ENCODE results near the gene OR10A4. TPM values are rescaled to one million over a fixed set of nuclear protein-coding genes. Genes with fewer than 3 reads are reported as not detected.
"Not testable (repeated sequence)": the region's sequence is repeated elsewhere in the genome, so short reads cannot be mapped to it uniquely, and the experiment has no call there.

Gene OR10A4
- total and polyA plus RNA-seq, 3 experiments from 2014 or later = not detected

DNA sequence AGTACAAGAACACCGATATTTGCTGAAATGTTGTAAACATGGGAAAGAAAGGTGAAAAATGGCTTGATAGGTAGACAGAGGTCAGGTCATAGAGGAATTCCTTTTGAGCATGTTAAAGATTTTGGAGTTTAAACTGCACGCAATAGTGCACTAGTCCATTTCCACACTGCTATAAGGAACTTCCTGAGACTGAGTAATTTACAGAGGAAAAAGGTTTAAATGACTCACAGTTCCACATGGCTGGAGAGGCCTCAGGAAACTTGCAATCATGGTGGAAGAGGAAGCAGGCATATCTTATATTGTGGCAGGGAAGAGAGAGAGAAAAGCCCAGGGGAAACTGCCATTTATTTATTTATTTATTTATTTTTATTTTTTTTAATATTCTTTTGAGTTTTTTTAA lies 25.9 kb upstream of the OR10A4 start:
- ChIA-PET CTCF (no interaction called here), POLR2A (no interaction called here)
- H3K36me3 Mint-ChIP-seq = peaks cover 0 to 1% (median 0%) of the 10 kb centered on the region in 3 donors
- no peaks in the 10 kb centered on the region for H3K4me1 ChIP-seq (ENCODE audit: insufficient read depth, low read length)
- no peaks in the 10 kb centered on the region for H3K27me3 ChIP-seq (ENCODE audit: insufficient read depth, low read length, poor library complexity, severe bottlenecking)
- H3K9me3 Mint-ChIP-seq = peaks cover 6 to 18% (median 8%) of the 10 kb centered on the region in 5 donors
- H3K27me3 Mint-ChIP-seq = peaks cover 10 to 30% of the 10 kb centered on the region in 2 donors
- H3K9me3 ChIP-seq (ENCODE audit: low read length) = no peaks in the 10 kb centered on the region
- no peak overlapping the region for H3K27ac Mint-ChIP-seq
- no peak overlapping the region for H3K4me3 Mint-ChIP-seq
- no peak overlapping the region for H3K27ac ChIP-seq (ENCODE audit: low read depth, low read length)
- DNase-seq = no peak
- H3K36me3 ChIP-seq (ENCODE audit: insufficient read depth, low read length) = no peaks in the 10 kb centered on the region
- H3K4me1 Mint-ChIP-seq = no peaks in the 10 kb centered on the region
- no peak overlapping the region for H3K4me3 ChIP-seq (ENCODE audit: low read length)

- peaks cover 7 to 11% of the 10 kb centered on the region in 2 donors for H3K27me3 Mint-ChIP-seq
- H3K36me3 ChIP-seq (ENCODE audit: insufficient read depth, low read length); H3K4me1 ChIP-seq (ENCODE audit: insufficient read depth, low read length); H3K4me3 Mint-ChIP-seq; H3K27ac ChIP-seq (ENCODE audit: low read depth, low read length); CTCF ChIA-PET; H3K27me3 ChIP-seq (ENCODE audit: insufficient read depth, low read length, poor library complexity, severe bottlenecking); H3K27ac Mint-ChIP-seq; H3K9me3 ChIP-seq (ENCODE audit: low read length); H3K36me3 Mint-ChIP-seq; H3K4me3 ChIP-seq (ENCODE audit: low read length); POLR2A ChIA-PET; H3K4me1 Mint-ChIP-seq; DNase-seq: not testable (repeated sequence)
- peaks cover 4 to 23% (median 8%) of the 10 kb centered on the region in 5 donors for H3K9me3 Mint-ChIP-seq
These were observed 21.6 kb upstream of the OR10A4 start for GRCh38 chr11:6854801-6855200.

- no peak overlapping the region for H3K4me3 Mint-ChIP-seq
- no peak overlapping the region for H3K27ac ChIP-seq (ENCODE audit: low read depth, low read length)
These were observed 20.4 kb upstream of the OR10A4 start for GRCh38 chr11:6855971-6856541.

GRCh38 chr11:6856871-6857270 lies 19.6 kb upstream of the OR10A4 start:
- no peaks in the 10 kb centered on the region for H3K36me3 Mint-ChIP-seq
- no peak overlapping the region for H3K27ac ChIP-seq (ENCODE audit: low read depth, low read length)
- ChIA-PET POLR2A (no interaction called here), CTCF (no interaction called here)
- no peak for DNase-seq
- H3K27ac Mint-ChIP-seq = no peak overlapping the region
- H3K9me3 Mint-ChIP-seq = peaks cover 4 to 15% (median 12%) of the 10 kb centered on the region in 5 donors
- H3K9me3 ChIP-seq (ENCODE audit: low read length) = no peaks in the 10 kb centered on the region
- H3K4me1 ChIP-seq (ENCODE audit: insufficient read depth, low read length) = no peaks in the 10 kb centered on the region
- peaks cover 7 to 13% of the 10 kb centered on the region in 2 donors for H3K27me3 Mint-ChIP-seq
- H3K27me3 ChIP-seq (ENCODE audit: insufficient read depth, low read length, poor library complexity, severe bottlenecking) = no peaks in the 10 kb centered on the region
- no peaks in the 10 kb centered on the region for H3K4me1 Mint-ChIP-seq
- H3K4me3 Mint-ChIP-seq = no peak overlapping the region
- H3K36me3 ChIP-seq (ENCODE audit: insufficient read depth, low read length) = no peaks in the 10 kb centered on the region
- H3K4me3 ChIP-seq (ENCODE audit: low read length) = no peak overlapping the region

More at GRCh38 chr11:6855971-6856541, 20.4 kb upstream of the OR10A4 start:
- Histone ChIP-seq H3K4me1 (ENCODE audit: insufficient read depth, low read length) (no peaks in the 10 kb centered on the region), H3K9me3 (ENCODE audit: low read length) (no peaks in the 10 kb centered on the region), H3K4me3 (ENCODE audit: low read length) (no peak overlapping the region), H3K27me3 (ENCODE audit: insufficient read depth, low read length, poor library complexity, severe bottlenecking) (no peaks in the 10 kb centered on the region), H3K36me3 (ENCODE audit: insufficient read depth, low read length) (no peaks in the 10 kb centered on the region)
- peaks cover 7 to 9% of the 10 kb centered on the region in 2 donors for H3K27me3 Mint-ChIP-seq
- H3K36me3 Mint-ChIP-seq = no peaks in the 10 kb centered on the region
- peaks cover 4 to 20% (median 9%) of the 10 kb centered on the region in 5 donors for H3K9me3 Mint-ChIP-seq
- ChIA-PET POLR2A (no interaction called here), CTCF (no interaction called here)
- no peak overlapping the region for H3K27ac Mint-ChIP-seq
- no peak for DNase-seq
- no peaks in the 10 kb centered on the region for H3K4me1 Mint-ChIP-seq

- H3K27ac Mint-ChIP-seq = no peak within 1 kb of the TSS
- H3K9me3 ChIP-seq (ENCODE audit: low read length) = no peaks in the 10 kb centered on the region
- no peaks in the 10 kb centered on the region for H3K27me3 ChIP-seq (ENCODE audit: insufficient read depth, low read length, poor library complexity, severe bottlenecking)
- ChIA-PET POLR2A (no interaction called here), CTCF (no interaction called here)
- no peak within 1 kb of the TSS for H3K4me3 Mint-ChIP-seq
- no peaks in the 10 kb centered on the region for H3K4me1 Mint-ChIP-seq
- no peak within 1 kb of the TSS for H3K27ac ChIP-seq (ENCODE audit: low read depth, low read length)
- H3K36me3 ChIP-seq (ENCODE audit: insufficient read depth, low read length) = no peaks in the 10 kb centered on the region
- no peaks in the 10 kb centered on the region for H3K36me3 Mint-ChIP-seq
- no peak for DNase-seq
- peaks cover 7 to 22% of the 10 kb centered on the region in 2 donors for H3K27me3 Mint-ChIP-seq
- H3K9me3 Mint-ChIP-seq = peaks cover 2 to 6% (median 3%) of the 10 kb centered on the region in 5 donors
- H3K4me3 ChIP-seq (ENCODE audit: low read length) = no peak within 1 kb of the TSS
- no peaks in the 10 kb centered on the region for H3K4me1 ChIP-seq (ENCODE audit: insufficient read depth, low read length)
These were observed 13.5 kb upstream of the OR10A4 start, which contains the start of gene OR10A2 for GRCh38 chr11:6862961-6863360. Gene OR10A2, plus strand, starts transcription at chr11:6863057. Its CDS starts 6,698 bp downstream, at chr11:6869755.

DNA sequence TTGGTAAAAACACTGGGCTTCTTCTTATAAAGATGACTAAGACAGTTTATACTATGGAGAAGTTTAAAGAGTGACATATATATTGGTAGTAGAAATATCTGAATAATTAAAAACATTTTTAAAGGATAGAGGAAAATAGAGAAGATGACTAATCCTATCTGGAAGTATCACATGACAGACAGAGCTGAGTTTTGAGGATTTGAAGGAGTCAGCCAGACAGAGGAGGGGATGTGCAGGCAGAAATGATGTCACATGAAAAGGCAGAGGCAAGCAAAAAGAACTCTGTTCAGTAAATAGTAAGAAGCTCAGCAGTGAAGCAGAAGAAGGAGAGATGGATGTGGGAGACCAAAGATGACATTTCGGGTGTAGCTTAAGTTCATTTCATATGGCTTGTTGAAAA lies 12.0 kb upstream of the OR10A4 start:
- Mint-ChIP-seq H3K9me3 (peaks cover 2 to 5% (median 3%) of the 10 kb centered on the region in 5 donors), H3K27me3 (peaks cover 4 to 23% of the 10 kb centered on the region in 2 donors), H3K36me3 (no peaks in the 10 kb centered on the region), H3K27ac (no peak overlapping the region), H3K4me1 (no peaks in the 10 kb centered on the region), H3K4me3 (no peak overlapping the region)
- Histone ChIP-seq H3K4me3 (ENCODE audit: low read length) (no peak overlapping the region), H3K27me3 (ENCODE audit: insufficient read depth, low read length, poor library complexity, severe bottlenecking) (no peaks in the 10 kb centered on the region), H3K4me1 (ENCODE audit: insufficient read depth, low read length) (no peaks in the 10 kb centered on the region), H3K36me3 (ENCODE audit: insufficient read depth, low read length) (no peaks in the 10 kb centered on the region), H3K27ac (ENCODE audit: low read depth, low read length) (no peak overlapping the region), H3K9me3 (ENCODE audit: low read length) (no peaks in the 10 kb centered on the region)
- DNase-seq = no peak
- CTCF ChIA-PET = no interaction called here
- POLR2A ChIA-PET = no interaction called here

GRCh38 chr11:6871278-6871677 lies 5.1 kb upstream of the OR10A4 start:
- peaks cover 0 to 2% (median 0%) of the 10 kb centered on the region in 5 donors for H3K9me3 Mint-ChIP-seq
- no peak overlapping the region for H3K27ac ChIP-seq (ENCODE audit: low read depth, low read length)
- no peak overlapping the region for H3K27ac Mint-ChIP-seq
- H3K36me3 ChIP-seq (ENCODE audit: insufficient read depth, low read length) = no peaks in the 10 kb centered on the region
- H3K36me3 Mint-ChIP-seq = no peaks in the 10 kb centered on the region
- peaks cover 3 to 30% of the 10 kb centered on the region in 2 donors for H3K27me3 Mint-ChIP-seq
- no peak for DNase-seq
- no peaks in the 10 kb centered on the region for H3K27me3 ChIP-seq (ENCODE audit: insufficient read depth, low read length, poor library complexity, severe bottlenecking)
- no peak overlapping the region for H3K4me3 ChIP-seq (ENCODE audit: low read length)
- no peaks in the 10 kb centered on the region for H3K4me1 Mint-ChIP-seq
- H3K9me3 ChIP-seq (ENCODE audit: low read length) = no peaks in the 10 kb centered on the region
- no peaks in the 10 kb centered on the region for H3K4me1 ChIP-seq (ENCODE audit: insufficient read depth, low read length)
- ChIA-PET POLR2A (no interaction called here), CTCF (no interaction called here)
- no peak overlapping the region for H3K4me3 Mint-ChIP-seq

GRCh38 chr11:6875761-6876160 lies 664 bp upstream of the OR10A4 start:
- Mint-ChIP-seq H3K36me3 (no peaks in the 10 kb centered on the region), H3K4me3 (no peak overlapping the region), H3K4me1 (no peaks in the 10 kb centered on the region), H3K27me3 (peaks cover 5 to 28% of the 10 kb centered on the region in 2 donors), H3K27ac (no peak overlapping the region), H3K9me3 (peaks cover 0 to 4% (median 0%) of the 10 kb centered on the region in 5 donors)
- H3K36me3 ChIP-seq (ENCODE audit: insufficient read depth, low read length) = no peaks in the 10 kb centered on the region
- CTCF ChIA-PET = no interaction called here
- DNase-seq = no peak
- H3K27ac ChIP-seq (ENCODE audit: low read depth, low read length) = no peak overlapping the region
- H3K4me3 ChIP-seq (ENCODE audit: low read length) = no peak overlapping the region
- H3K9me3 ChIP-seq (ENCODE audit: low read length) = no peaks in the 10 kb centered on the region
- H3K27me3 ChIP-seq (ENCODE audit: insufficient read depth, low read length, poor library complexity, severe bottlenecking) = no peaks in the 10 kb centered on the region
- no peaks in the 10 kb centered on the region for H3K4me1 ChIP-seq (ENCODE audit: insufficient read depth, low read length)
- POLR2A ChIA-PET = no interaction called here
